Measurements from ENCODE around the gene MT1F.
"Not testable (repeated sequence)": the region's sequence is repeated elsewhere in the genome, so short reads cannot be mapped to it uniquely, and the experiment has no call there.

The MT1F gene

DNA sequence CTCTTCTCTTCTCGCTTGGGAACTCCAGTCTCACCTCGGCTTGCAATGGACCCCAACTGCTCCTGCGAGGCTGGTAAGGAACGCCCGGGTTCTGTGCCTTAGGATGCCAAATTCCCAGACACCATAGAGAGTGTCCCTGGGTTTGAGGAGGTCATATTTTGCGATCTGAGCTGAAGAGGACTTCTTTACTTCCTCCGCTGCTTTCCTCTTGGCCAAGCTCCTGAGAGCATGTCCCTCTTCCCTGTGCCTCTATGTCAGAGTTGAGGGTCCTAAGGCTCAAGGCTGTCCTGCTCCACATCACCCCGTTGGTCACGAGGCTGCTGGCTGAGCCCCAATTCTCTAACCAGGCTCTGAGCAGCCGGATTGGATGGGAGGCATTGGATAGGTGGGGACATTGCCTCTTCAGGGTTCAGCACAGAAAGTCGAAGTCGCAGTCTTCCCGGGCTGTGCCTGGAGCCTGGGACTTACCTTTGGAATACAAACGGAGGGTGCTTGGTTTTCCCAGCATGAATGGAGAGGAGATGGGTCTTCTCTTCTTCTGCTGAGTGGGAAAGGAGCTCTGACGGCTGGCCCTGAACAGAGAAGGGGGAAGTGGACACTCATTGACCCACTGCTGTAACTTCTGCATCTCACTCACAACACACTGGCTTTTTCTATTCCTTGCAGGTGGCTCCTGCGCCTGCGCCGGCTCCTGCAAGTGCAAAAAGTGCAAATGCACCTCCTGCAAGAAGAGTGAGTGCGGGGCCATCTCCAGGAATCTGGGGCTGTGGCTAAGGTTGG, 12.3 kb downstream of the MT1F start:
- Histone ChIP-seq H3K4ac (ENCODE audit: low read depth, low read length) (no peak overlapping the region), H2BK120ac (ENCODE audit: insufficient read depth, low read length, poor library complexity) (no peak overlapping the region), H3K14ac (ENCODE audit: low read length) (no peak overlapping the region), H4K8ac (ENCODE audit: low read depth, low read length) (no peak overlapping the region), H2BK12ac (ENCODE audit: low read length) (no peak overlapping the region), H4K91ac (ENCODE audit: low read depth, low read length) (no peak overlapping the region), H2AFZ (ENCODE audit: insufficient read depth, low read length, poor library complexity) (no peak overlapping the region), H3K4me3 (ENCODE audit: low read depth, low read length) (no peak overlapping the region), H3K9me3 (ENCODE audit: insufficient read depth, low read depth, low read length) (peaks cover 7% of the 10 kb centered on the region), H2BK5ac (ENCODE audit: low read depth, low read length, poor library complexity) (no peak overlapping the region), H3K18ac (ENCODE audit: low read length) (no peak overlapping the region), H2AK5ac (ENCODE audit: low read length) (no peak overlapping the region), H3K9ac (ENCODE audit: low read length) (no peak overlapping the region), H3K27me3 (ENCODE audit: insufficient read depth, low read length) (peaks cover 58% of the 10 kb centered on the region), H3K23ac (ENCODE audit: low read length) (no peak overlapping the region), H4K12ac (ENCODE audit: low read depth, low read length) (no peak overlapping the region), H3K36me3 (ENCODE audit: control insufficient read depth in 1 of 2, insufficient read depth in 2 of 2, low read length in 2 of 2) (peaks cover 0 to 2% of the 10 kb centered on the region in 2 experiments), H3K79me1 (ENCODE audit: low read length) (no peaks in the 10 kb centered on the region), H3K27ac (ENCODE audit: low read depth, low read length) (no peak overlapping the region), H3K79me2 (ENCODE audit: control insufficient read depth, insufficient read depth, low read length, poor library complexity) (no peaks in the 10 kb centered on the region), H3K4me1 (ENCODE audit: control insufficient read depth in 1 of 2, insufficient read depth in 2 of 2, low read length in 2 of 2) (peaks cover 0 to 3% of the 10 kb centered on the region in 2 experiments), H3K4me2 (ENCODE audit: low read length) (no peak overlapping the region)
- WGBS (ENCODE audit: extremely low coverage, insufficient coverage, insufficient read length): no CpG with 5 or more reads among the region's 19 CpGs
- DNase-seq: no peak

DNA sequence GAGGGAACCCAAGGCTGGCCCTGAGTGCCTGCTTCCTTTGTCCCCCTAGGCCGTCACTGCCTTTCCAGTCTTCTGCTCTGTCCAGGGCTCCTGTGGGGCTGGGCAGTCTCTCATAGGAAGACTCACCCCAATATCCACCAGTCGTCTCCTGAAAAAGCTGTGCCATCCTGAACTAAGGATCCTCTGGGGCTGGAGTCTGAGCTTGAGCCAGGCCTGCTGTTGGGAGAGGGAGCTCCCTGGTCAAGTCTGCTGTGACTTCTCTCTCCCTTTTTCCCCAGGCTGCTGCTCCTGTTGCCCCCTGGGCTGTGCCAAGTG, 12.8 kb downstream of the MT1F start:
- no CpG with 5 or more reads among the region's 2 CpGs for WGBS (ENCODE audit: extremely low coverage, insufficient coverage, insufficient read length)
- H3K79me2 ChIP-seq (ENCODE audit: control insufficient read depth, insufficient read depth, low read length, poor library complexity): no peaks in the 10 kb centered on the region

DNA sequence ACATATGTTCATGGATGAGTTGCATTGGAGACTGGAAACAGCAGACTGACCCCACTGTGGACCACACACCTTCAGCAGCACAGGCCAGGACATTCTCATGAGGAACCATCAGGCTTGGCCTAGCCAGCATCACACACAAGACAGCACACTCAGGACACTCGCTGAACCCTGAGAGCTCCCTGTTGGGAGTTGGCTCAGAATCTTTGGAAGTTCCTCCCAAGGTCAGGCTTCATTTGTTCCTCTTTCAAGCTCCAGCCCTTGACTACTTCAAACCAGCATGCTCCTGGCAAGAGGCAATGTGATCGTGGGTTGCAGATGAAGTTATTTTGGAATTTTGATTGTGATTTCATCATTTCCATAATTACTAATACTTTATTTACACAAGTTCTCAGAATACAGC, 13.9 kb downstream of the MT1F start:
- no CpG with 5 or more reads among the region's 2 CpGs for WGBS (ENCODE audit: extremely low coverage, insufficient coverage, insufficient read length)
- not testable (repeated sequence) for H3K79me2 ChIP-seq (ENCODE audit: control insufficient read depth, insufficient read depth, low read length, poor library complexity); H2AK5ac ChIP-seq (ENCODE audit: low read length); H4K12ac ChIP-seq (ENCODE audit: low read depth, low read length); H2AFZ ChIP-seq (ENCODE audit: insufficient read depth, low read length, poor library complexity); H3K36me3 ChIP-seq (ENCODE audit: control insufficient read depth in 1 of 2, insufficient read depth in 2 of 2, low read length in 2 of 2); H2BK12ac ChIP-seq (ENCODE audit: low read length); H3K18ac ChIP-seq (ENCODE audit: low read length); H4K8ac ChIP-seq (ENCODE audit: low read depth, low read length); H3K4me1 ChIP-seq (ENCODE audit: control insufficient read depth in 1 of 2, insufficient read depth in 2 of 2, low read length in 2 of 2); H3K4ac ChIP-seq (ENCODE audit: low read depth, low read length); H2BK5ac ChIP-seq (ENCODE audit: low read depth, low read length, poor library complexity); H3K14ac ChIP-seq (ENCODE audit: low read length); H3K9ac ChIP-seq (ENCODE audit: low read length); H3K4me2 ChIP-seq (ENCODE audit: low read length); H3K4me3 ChIP-seq (ENCODE audit: low read depth, low read length); H3K9me3 ChIP-seq (ENCODE audit: insufficient read depth, low read depth, low read length); H4K91ac ChIP-seq (ENCODE audit: low read depth, low read length); H3K23ac ChIP-seq (ENCODE audit: low read length); H3K27ac ChIP-seq (ENCODE audit: low read depth, low read length); DNase-seq; H2BK120ac ChIP-seq (ENCODE audit: insufficient read depth, low read length, poor library complexity); H3K79me1 ChIP-seq (ENCODE audit: low read length)
- peaks cover 61% of the 10 kb centered on the region for H3K27me3 ChIP-seq (ENCODE audit: insufficient read depth, low read length)

More for the DNA sequence above, 12.8 kb downstream of the MT1F start:
- Histone ChIP-seq H3K79me1 (ENCODE audit: low read length) (no peaks in the 10 kb centered on the region), H3K9ac (ENCODE audit: low read length) (no peak overlapping the region), H3K18ac (ENCODE audit: low read length) (no peak overlapping the region), H2AFZ (ENCODE audit: insufficient read depth, low read length, poor library complexity) (no peak overlapping the region), H4K91ac (ENCODE audit: low read depth, low read length) (no peak overlapping the region), H2BK12ac (ENCODE audit: low read length) (no peak overlapping the region), H3K4me3 (ENCODE audit: low read depth, low read length) (no peak overlapping the region), H4K12ac (ENCODE audit: low read depth, low read length) (no peak overlapping the region), H3K36me3 (ENCODE audit: control insufficient read depth in 1 of 2, insufficient read depth in 2 of 2, low read length in 2 of 2) (peaks cover 0 to 2% of the 10 kb centered on the region in 2 experiments), H3K23ac (ENCODE audit: low read length) (no peak overlapping the region), H2AK5ac (ENCODE audit: low read length) (no peak overlapping the region), H3K14ac (ENCODE audit: low read length) (no peak overlapping the region), H4K8ac (ENCODE audit: low read depth, low read length) (no peak overlapping the region), H3K9me3 (ENCODE audit: insufficient read depth, low read depth, low read length) (peaks cover 7% of the 10 kb centered on the region), H3K27me3 (ENCODE audit: insufficient read depth, low read length) (peaks cover 61% of the 10 kb centered on the region), H2BK120ac (ENCODE audit: insufficient read depth, low read length, poor library complexity) (no peak overlapping the region), H3K27ac (ENCODE audit: low read depth, low read length) (no peak overlapping the region), H3K4me1 (ENCODE audit: control insufficient read depth in 1 of 2, insufficient read depth in 2 of 2, low read length in 2 of 2) (peaks cover 0 to 3% of the 10 kb centered on the region in 2 experiments), H2BK5ac (ENCODE audit: low read depth, low read length, poor library complexity) (no peak overlapping the region), H3K4me2 (ENCODE audit: low read length) (no peak overlapping the region), H3K4ac (ENCODE audit: low read depth, low read length) (no peak overlapping the region)
- no peak for DNase-seq

DNA sequence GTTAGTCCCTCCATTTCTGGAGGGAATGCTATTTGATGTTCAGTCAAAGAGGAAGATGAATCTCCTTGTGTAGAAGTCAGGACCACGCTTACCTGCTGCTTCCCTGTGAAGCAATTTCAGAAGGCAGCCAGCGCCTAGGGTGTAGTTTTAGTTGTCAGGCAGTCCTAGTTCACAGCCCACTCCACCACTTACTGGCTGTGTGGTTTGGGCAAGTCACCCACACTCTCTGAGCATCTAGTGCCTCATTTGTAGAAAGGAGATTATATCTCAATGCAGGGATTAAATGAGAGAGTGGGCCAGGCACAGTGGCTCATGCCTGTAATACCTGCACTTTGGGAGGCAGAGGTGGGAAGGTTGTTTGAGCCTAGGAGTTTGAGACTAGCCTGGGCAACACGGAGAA, 14.4 kb downstream of the MT1F start:
- H2AK5ac ChIP-seq (ENCODE audit: low read length); H2BK5ac ChIP-seq (ENCODE audit: low read depth, low read length, poor library complexity); H3K79me2 ChIP-seq (ENCODE audit: control insufficient read depth, insufficient read depth, low read length, poor library complexity); H3K4me2 ChIP-seq (ENCODE audit: low read length); H3K27ac ChIP-seq (ENCODE audit: low read depth, low read length); H4K12ac ChIP-seq (ENCODE audit: low read depth, low read length); H3K79me1 ChIP-seq (ENCODE audit: low read length); H3K14ac ChIP-seq (ENCODE audit: low read length); H3K4me3 ChIP-seq (ENCODE audit: low read depth, low read length); H2BK12ac ChIP-seq (ENCODE audit: low read length); DNase-seq; H3K36me3 ChIP-seq (ENCODE audit: control insufficient read depth in 1 of 2, insufficient read depth in 2 of 2, low read length in 2 of 2); H3K23ac ChIP-seq (ENCODE audit: low read length); H3K4me1 ChIP-seq (ENCODE audit: control insufficient read depth in 1 of 2, insufficient read depth in 2 of 2, low read length in 2 of 2); H3K9ac ChIP-seq (ENCODE audit: low read length); H3K4ac ChIP-seq (ENCODE audit: low read depth, low read length); H4K91ac ChIP-seq (ENCODE audit: low read depth, low read length); H2AFZ ChIP-seq (ENCODE audit: insufficient read depth, low read length, poor library complexity); H2BK120ac ChIP-seq (ENCODE audit: insufficient read depth, low read length, poor library complexity); H3K9me3 ChIP-seq (ENCODE audit: insufficient read depth, low read depth, low read length); H3K18ac ChIP-seq (ENCODE audit: low read length); H4K8ac ChIP-seq (ENCODE audit: low read depth, low read length): not testable (repeated sequence)
- WGBS (ENCODE audit: extremely low coverage, insufficient coverage, insufficient read length): no CpG with 5 or more reads among the region's 3 CpGs
- peaks cover 62% of the 10 kb centered on the region for H3K27me3 ChIP-seq (ENCODE audit: insufficient read depth, low read length)
